ENCODE data around the gene TMCO1. TPM values are rescaled to one million over a fixed set of nuclear protein-coding genes. Genes with fewer than 3 reads are reported as not detected.

TMCO1 gene
- total RNA-seq, 1 experiment from 2014 or later: 138 TPM

DNA sequence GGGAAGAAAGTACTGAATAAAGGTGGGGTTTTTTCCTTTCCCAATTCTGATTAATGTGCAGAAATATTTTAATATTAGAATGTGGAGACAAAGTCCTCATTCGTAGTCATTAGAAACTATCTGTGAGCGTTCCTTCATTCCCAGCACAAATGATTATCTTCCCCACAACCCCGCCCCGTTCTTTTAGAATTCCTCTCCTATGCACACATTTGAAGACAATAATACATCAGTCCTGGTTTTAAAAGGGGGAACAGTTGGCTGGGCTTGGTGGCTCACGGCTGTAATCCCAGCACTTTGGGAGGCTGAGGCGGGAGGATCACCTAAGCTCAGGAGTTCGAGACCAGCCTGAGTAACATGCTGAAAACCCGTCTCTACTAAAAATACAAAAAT, 71.2 kb downstream of the TMCO1 start:
- peak overlapping the region; percentile 94 for H3K27ac Mint-ChIP-seq (ENCODE audit: unreplicated experiment)
- no TSS peak for BruUV-seq (replicated peaks)
- Histone ChIP-seq H3K36me3 (ENCODE audit: control insufficient read depth, insufficient read depth, low read length) (no peaks in the 10 kb centered on the region), H3K27me3 (replicated peaks; ENCODE audit: control insufficient read depth, insufficient read depth, low read length) (no peaks in the 10 kb centered on the region), H3K4me1 (peaks cover 10% of the 10 kb centered on the region; the same call in 1 of the 2 replicates), H3K4me3 (ENCODE audit: low read depth, low read length) (peak overlapping the region; percentile 77), H3K9me3 (no peaks in the 10 kb centered on the region)
- DNase-seq: no peak
- no peaks in the 10 kb centered on the region for H3K9me3 Mint-ChIP-seq (ENCODE audit: unreplicated experiment)
- ChIA-PET CTCF (interaction anchor here (0.8 to 1.6 kb wide), 6 partner anchors 50 to 227 kb away, joined by 3 to 11 read pairs (median 5); partner anchors contain the start of gene MGST3), POLR2A (interaction anchor here (0.6 kb wide), 1 partner anchor 348 kb away, joined by 3 read pairs; no protein-coding TSS in a partner anchor)
- H3K4me1 Mint-ChIP-seq (ENCODE audit: low read depth, unreplicated experiment): peaks cover 10% of the 10 kb centered on the region
- TF ChIP-seq, protein P1, sequence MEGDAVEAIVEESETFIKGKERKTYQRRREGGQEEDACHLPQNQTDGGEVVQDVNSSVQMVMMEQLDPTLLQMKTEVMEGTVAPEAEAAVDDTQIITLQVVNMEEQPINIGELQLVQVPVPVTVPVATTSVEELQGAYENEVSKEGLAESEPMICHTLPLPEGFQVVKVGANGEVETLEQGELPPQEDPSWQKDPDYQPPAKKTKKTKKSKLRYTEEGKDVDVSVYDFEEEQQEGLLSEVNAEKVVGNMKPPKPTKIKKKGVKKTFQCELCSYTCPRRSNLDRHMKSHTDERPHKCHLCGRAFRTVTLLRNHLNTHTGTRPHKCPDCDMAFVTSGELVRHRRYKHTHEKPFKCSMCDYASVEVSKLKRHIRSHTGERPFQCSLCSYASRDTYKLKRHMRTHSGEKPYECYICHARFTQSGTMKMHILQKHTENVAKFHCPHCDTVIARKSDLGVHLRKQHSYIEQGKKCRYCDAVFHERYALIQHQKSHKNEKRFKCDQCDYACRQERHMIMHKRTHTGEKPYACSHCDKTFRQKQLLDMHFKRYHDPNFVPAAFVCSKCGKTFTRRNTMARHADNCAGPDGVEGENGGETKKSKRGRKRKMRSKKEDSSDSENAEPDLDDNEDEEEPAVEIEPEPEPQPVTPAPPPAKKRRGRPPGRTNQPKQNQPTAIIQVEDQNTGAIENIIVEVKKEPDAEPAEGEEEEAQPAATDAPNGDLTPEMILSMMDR (IDR thresholded peaks at IDR 0.05; ENCODE audit: insufficient read depth in 1 of 2, low read depth in 1 of 2, low read length in 1 of 2, severe bottlenecking in 1 of 2, unreplicated experiment in 1 of 2): no peak
- intact Hi-C loops (cut with micrococcal nuclease; ENCODE audit: unreplicated experiment): no loop called here
- peaks cover 3% of the 10 kb centered on the region for H3K27me3 Mint-ChIP-seq (ENCODE audit: insufficient read depth, unreplicated experiment)
- H3K4me3 Mint-ChIP-seq (ENCODE audit: unreplicated experiment): peak overlapping the region; percentile 99
- H3K36me3 Mint-ChIP-seq (ENCODE audit: insufficient read depth, unreplicated experiment): no peaks in the 10 kb centered on the region

DNA sequence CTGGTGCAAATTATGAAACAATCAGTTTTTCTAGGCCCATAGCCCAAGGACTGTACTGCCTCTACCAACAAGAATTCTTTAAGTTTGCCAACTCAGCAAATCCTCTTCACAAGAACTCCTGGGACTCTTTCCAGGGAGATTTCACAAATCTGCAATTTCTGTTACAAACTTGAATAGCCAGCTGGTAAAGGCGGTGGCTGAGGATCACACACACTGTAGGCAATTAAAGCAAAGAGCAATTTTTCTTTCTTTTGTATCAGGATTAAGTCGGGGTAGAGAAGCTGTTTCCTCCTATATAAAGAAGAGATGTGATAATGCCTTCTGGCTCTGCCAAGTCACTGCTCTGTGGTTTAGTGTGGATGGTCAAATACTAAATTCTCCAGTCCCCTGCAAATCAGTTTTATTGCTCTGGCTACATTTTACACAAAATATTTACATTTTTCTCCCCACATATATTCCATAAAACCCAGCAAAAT, 72.0 kb downstream of the TMCO1 start:
- H3K27ac Mint-ChIP-seq (ENCODE audit: unreplicated experiment): no peak overlapping the region
- H3K9me3 Mint-ChIP-seq (ENCODE audit: unreplicated experiment): no peaks in the 10 kb centered on the region
- POLR2A ChIA-PET: no interaction called here
- TF ChIP-seq, protein P1 (IDR thresholded peaks at IDR 0.05; ENCODE audit: insufficient read depth in 1 of 2, low read depth in 1 of 2, low read length in 1 of 2, severe bottlenecking in 1 of 2, unreplicated experiment in 1 of 2): no peak
- BruUV-seq (replicated peaks): no TSS peak
- no peaks in the 10 kb centered on the region for H3K36me3 Mint-ChIP-seq (ENCODE audit: insufficient read depth, unreplicated experiment)
- peaks cover 10% of the 10 kb centered on the region for H3K4me1 Mint-ChIP-seq (ENCODE audit: low read depth, unreplicated experiment)
- peaks cover 3% of the 10 kb centered on the region for H3K27me3 Mint-ChIP-seq (ENCODE audit: insufficient read depth, unreplicated experiment)
- H3K27me3 ChIP-seq (replicated peaks; ENCODE audit: control insufficient read depth, insufficient read depth, low read length): no peaks in the 10 kb centered on the region
- H3K9me3 ChIP-seq: no peaks in the 10 kb centered on the region
- no peak overlapping the region for H3K4me3 ChIP-seq (ENCODE audit: low read depth, low read length)
- CTCF ChIA-PET: interaction anchor here (0.6 kb wide), 1 partner anchor 8 kb away, joined by 3 read pairs; no protein-coding TSS in a partner anchor
- H3K36me3 ChIP-seq (ENCODE audit: control insufficient read depth, insufficient read depth, low read length): no peaks in the 10 kb centered on the region
- intact Hi-C loops (cut with micrococcal nuclease; ENCODE audit: unreplicated experiment): no loop called here
- H3K4me3 Mint-ChIP-seq (ENCODE audit: unreplicated experiment): peak overlapping the region; percentile 20
- H3K4me1 ChIP-seq: peaks cover 10% of the 10 kb centered on the region; the same call in 1 of the 2 replicates
- no peak for DNase-seq

DNA sequence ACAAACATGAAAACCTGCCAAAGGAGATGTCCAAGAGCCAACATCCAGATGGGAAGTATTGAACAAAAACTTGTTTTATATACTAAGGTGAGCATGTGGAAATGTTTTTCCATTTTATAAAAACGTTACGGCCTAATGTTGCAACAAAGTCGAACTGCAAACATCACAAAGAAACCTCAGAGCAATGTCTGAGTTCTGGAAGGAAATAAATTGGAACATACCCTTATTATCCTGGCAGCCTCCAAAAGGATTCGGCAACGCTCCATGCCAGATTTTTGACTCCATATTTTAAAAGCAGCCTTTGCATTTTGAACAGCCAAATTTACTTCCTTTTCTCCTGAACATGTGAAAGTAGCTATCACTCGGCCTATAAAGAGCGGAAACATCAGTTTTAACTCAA, 73.6 kb downstream of the TMCO1 start:
- no TSS peak for BruUV-seq (replicated peaks)
- ChIA-PET CTCF (no interaction called here), POLR2A (no interaction called here)
- Mint-ChIP-seq H3K9me3 (ENCODE audit: unreplicated experiment) (no peaks in the 10 kb centered on the region), H3K4me3 (ENCODE audit: unreplicated experiment) (no peak overlapping the region), H3K36me3 (ENCODE audit: insufficient read depth, unreplicated experiment) (peaks cover 5% of the 10 kb centered on the region), H3K27ac (ENCODE audit: unreplicated experiment) (no peak overlapping the region), H3K27me3 (ENCODE audit: insufficient read depth, unreplicated experiment) (no peaks in the 10 kb centered on the region), H3K4me1 (ENCODE audit: low read depth, unreplicated experiment) (peaks cover 10% of the 10 kb centered on the region)
- Histone ChIP-seq H3K9me3 (no peaks in the 10 kb centered on the region), H3K27me3 (replicated peaks; ENCODE audit: control insufficient read depth, insufficient read depth, low read length) (no peaks in the 10 kb centered on the region), H3K36me3 (ENCODE audit: control insufficient read depth, insufficient read depth, low read length) (no peaks in the 10 kb centered on the region), H3K4me1 (peaks cover 10% of the 10 kb centered on the region; the same call in 1 of the 2 replicates), H3K4me3 (ENCODE audit: low read depth, low read length) (no peak overlapping the region)
- TF ChIP-seq, protein P1 (IDR thresholded peaks at IDR 0.05; ENCODE audit: insufficient read depth in 1 of 2, low read depth in 1 of 2, low read length in 1 of 2, severe bottlenecking in 1 of 2, unreplicated experiment in 1 of 2): no peak
- DNase-seq: no peak
- intact Hi-C loops (cut with micrococcal nuclease; ENCODE audit: unreplicated experiment): no loop called here

Data from Caco-2 (cell line).